Suppressor macrophage treated with lipopolysaccharide for 4 hours (primary cell): ENCODE data around the gene ASPSCR1.

ENCODE experiments used
- DNase-seq: peaks from one replicate; pipeline ENCODE4 v3.0.0-alpha.2; 2020

ASPSCR1 gene

GRCh38 chr17:82013772-82014321 lies 36.4 kb downstream of the ASPSCR1 start:
- DNase-seq: no peak

- no peak for DNase-seq
Measured at GRCh38 chr17:82014432-82014831, 37.0 kb downstream of the ASPSCR1 start.

- DNase-seq: no peak
Measured at GRCh38 chr17:82014971-82015310, 37.5 kb downstream of the ASPSCR1 start.

- DNase-seq: no peak
Measured at GRCh38 chr17:82015311-82015971, 38.0 kb downstream of the ASPSCR1 start.

GRCh38 chr17:82016061-82016874 lies 38.8 kb downstream of the ASPSCR1 start:
- no peak for DNase-seq

GRCh38 chr17:82016875-82017459 lies 39.5 kb downstream of the ASPSCR1 start:
- DNase-seq: no peak

GRCh38 chr17:82017612-82018151 lies 40.3 kb downstream of the ASPSCR1 start:
- no peak for DNase-seq

GRCh38 chr17:82018152-82018988 lies 40.9 kb downstream of the ASPSCR1 start:
- DNase-seq: no peak

- no peak for DNase-seq
Measured at GRCh38 chr17:82018989-82019689, 41.7 kb downstream of the ASPSCR1 start.

- peak; percentile 75 for DNase-seq
Measured at GRCh38 chr17:82019690-82020571, 42.5 kb downstream of the ASPSCR1 start.

- no peak for DNase-seq
Measured at GRCh38 chr17:82020572-82021106, 43.2 kb downstream of the ASPSCR1 start.

GRCh38 chr17:82021107-82021899 lies 43.9 kb downstream of the ASPSCR1 start:
- peak; percentile 56 for DNase-seq

- DNase-seq: no peak
Measured at GRCh38 chr17:82021900-82022309, 44.5 kb downstream of the ASPSCR1 start.

GRCh38 chr17:82022310-82022980 lies 45.0 kb downstream of the ASPSCR1 start, which contains the start of gene CENPX:
CENPX (minus strand) TSS chr17:82022878; CDS start chr17:82022861, 17 bp downstream.
- no peak for DNase-seq

GRCh38 chr17:82022981-82023446 lies 45.6 kb downstream of the ASPSCR1 start, which contains the start of gene LRRC45:
LRRC45 (plus strand) TSS chr17:82023305; CDS start chr17:82023644, 339 bp downstream.
- peak; percentile 100 for DNase-seq

GRCh38 chr17:82023447-82024241 lies 46.2 kb downstream of the ASPSCR1 start:
- DNase-seq: peak; percentile 22

- no peak for DNase-seq
Measured at GRCh38 chr17:82024859-82025258, 47.4 kb downstream of the ASPSCR1 start.
